ENCODE measurements around the gene CHRNB2. TPM values are rescaled to one million over a fixed set of nuclear protein-coding genes. Genes with fewer than 3 reads are reported as not detected.

The CHRNB2 gene
- total and polyA plus RNA-seq, 9 of the 15 experiments (the other 6 are each of a cell fraction or from before 2014, with no cell fraction given), result 0.01 TPM; not detected in 8

DNA sequence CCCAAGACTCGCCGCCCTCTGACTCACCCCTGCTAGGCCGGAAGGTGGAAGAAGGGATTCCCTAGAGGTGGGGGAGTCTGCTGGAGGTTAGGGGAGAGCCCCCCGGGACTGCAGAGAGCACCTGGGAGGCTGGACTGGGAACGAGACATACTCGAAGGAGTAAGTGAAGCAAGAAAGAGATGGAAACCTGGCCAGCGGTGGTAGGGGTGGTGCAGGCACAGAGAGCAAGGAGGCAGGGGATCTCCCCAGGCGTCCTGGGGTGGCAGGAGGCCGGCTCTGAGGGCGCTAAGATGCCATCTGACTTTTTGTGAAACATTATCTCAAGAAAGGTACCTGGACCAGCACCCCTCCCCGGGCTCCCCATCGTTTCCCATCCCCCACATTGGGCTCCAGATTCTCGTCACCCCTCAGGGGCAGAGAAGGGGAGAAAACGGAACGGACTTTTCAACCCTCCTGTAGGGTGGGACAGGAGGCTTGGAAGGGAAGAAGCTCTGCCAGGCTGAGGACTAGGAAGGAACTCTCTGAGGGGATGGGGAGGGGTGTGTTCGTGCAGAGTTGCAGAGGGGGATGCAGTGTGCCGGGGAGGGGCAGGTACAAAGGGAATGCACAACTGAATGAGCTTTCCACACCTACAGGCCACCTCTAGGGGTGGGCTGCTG, 708 bp downstream of the CHRNB2 start:
- ChIA-PET POLR2A (interaction anchor here (0.6 to 2.3 kb wide), 3 partner anchors 9 to 503 kb away, joined by 3 to 11 read pairs (median 3); no protein-coding TSS in a partner anchor), CTCF (ENCODE audit: low intra/inter-chr PET ratio) (interaction anchor here (0.5 kb wide), 1 partner anchor 113 kb away, joined by 3 read pairs; no protein-coding TSS in a partner anchor)
- intact Hi-C loops (cut with micrococcal nuclease) (no loop called here), in situ Hi-C loops (cut with MboI) (no loop called here)
- FAIRE-seq, result no peak
- Histone ChIP-seq H3K4me3 (no peak overlapping the region), H3K9me3 (replicated peaks; ENCODE audit: control insufficient read depth, insufficient read depth, low read depth, low read length) (no peaks in the 10 kb centered on the region), H2AFZ (ENCODE audit: low read depth, low read length) (no peak overlapping the region), H3K27ac (ENCODE audit: extremely low read depth, low read depth, low read length) (no peak overlapping the region), H3K27me3 (ENCODE audit: control insufficient read depth in 2 of 2, insufficient read depth in 2 of 2, low read length in 2 of 2) (peaks cover 34 to 85% of the 10 kb centered on the region in 2 experiments; a peak in 4 of 5 replicates), H3K79me2 (ENCODE audit: control insufficient read depth, insufficient read depth, low read length) (no peaks in the 10 kb centered on the region), H3K36me3 (ENCODE audit: control insufficient read depth, insufficient read depth, low read length) (no peaks in the 10 kb centered on the region), H3K9me1 (ENCODE audit: control insufficient read depth, insufficient read depth, low read length) (no peaks in the 10 kb centered on the region), H4K20me1 (replicated peaks; ENCODE audit: control insufficient read depth, insufficient read depth, low read length) (peaks cover 5% of the 10 kb centered on the region), H3K4me2 (ENCODE audit: insufficient read depth, low read length) (no peak overlapping the region), H3K9ac (ENCODE audit: insufficient read depth in 1 of 2, low read depth in 2 of 2, low read length in 2 of 2) (0 out of 4 replicates have a peak overlapping the region, but pooled peaks of 1 of the 2 experiments have one; percentile 32), H3K4me1 (replicated peaks in 1 of 2; ENCODE audit: control insufficient read depth in 2 of 2, insufficient read depth in 2 of 2, low read length in 2 of 2) (peaks cover 0 to 17% of the 10 kb centered on the region in 2 experiments; a peak in 2 of 5 replicates)
- ATAC-seq, result no peak
- WGBS (ENCODE audit: insufficient coverage, low coverage, missing lambda C conversion rate), result 10% methylated on average over 17 of the region's 17 CpGs
- TF ChIP-seq ZBTB1 (CRISPR knock-in tag; IDR thresholded peaks at IDR 0.05; ENCODE audit: borderline replicate concordance, low read depth) (0 out of 2 replicates have a peak, but pooled peaks have one; percentile 23), MAZ (CRISPR knock-in tag; conservative IDR thresholded peaks at IDR 0.05 in 1 of 2, IDR thresholded peaks at IDR 0.05 in 1 of 2) (0 out of 4 replicates have a peak, but pooled peaks of 1 of the 2 experiments have one; percentile 5), TFAP4 (CRISPR knock-in tag; IDR thresholded peaks at IDR 0.05; ENCODE audit: borderline replicate concordance) (no peak), ZNF609 (CRISPR knock-in tag; IDR thresholded peaks at IDR 0.05; ENCODE audit: borderline replicate concordance) (0 out of 2 replicates have a peak, but pooled peaks have one; percentile 2), SIN3A (IDR thresholded peaks at IDR 0.05; ENCODE audit: borderline replicate concordance in 2 of 2, control insufficient read depth in 1 of 2, low read depth in 2 of 2, low read length in 2 of 2) (no peak), ZBTB7A (IDR thresholded peaks at IDR 0.05; ENCODE audit: borderline replicate concordance, control insufficient read depth, low read depth, low read length) (peak; percentile 11; the same call in 1 of the 2 replicates)
- TF ChIP-seq, protein P1, sequence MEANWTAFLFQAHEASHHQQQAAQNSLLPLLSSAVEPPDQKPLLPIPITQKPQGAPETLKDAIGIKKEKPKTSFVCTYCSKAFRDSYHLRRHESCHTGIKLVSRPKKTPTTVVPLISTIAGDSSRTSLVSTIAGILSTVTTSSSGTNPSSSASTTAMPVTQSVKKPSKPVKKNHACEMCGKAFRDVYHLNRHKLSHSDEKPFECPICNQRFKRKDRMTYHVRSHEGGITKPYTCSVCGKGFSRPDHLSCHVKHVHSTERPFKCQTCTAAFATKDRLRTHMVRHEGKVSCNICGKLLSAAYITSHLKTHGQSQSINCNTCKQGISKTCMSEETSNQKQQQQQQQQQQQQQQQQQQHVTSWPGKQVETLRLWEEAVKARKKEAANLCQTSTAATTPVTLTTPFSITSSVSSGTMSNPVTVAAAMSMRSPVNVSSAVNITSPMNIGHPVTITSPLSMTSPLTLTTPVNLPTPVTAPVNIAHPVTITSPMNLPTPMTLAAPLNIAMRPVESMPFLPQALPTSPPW (CRISPR knock-in tag; IDR thresholded peaks at IDR 0.05), result peak; percentile 41; the same call in 1 of the 2 replicates
- BruUV-seq (replicated peaks), result no TSS peak
- DNase-seq (ENCODE audit: extremely low read depth in 1 of 4, low spot score in 3 of 4), result no peak
